DND-41 (cell line): ENCODE results near the gene MAP2.

ENCODE experiments used
- ATAC-seq: fragments of 200-7000 bp; cut with Tn5 transposase; 3 replicates; pipeline ENCODE4 v1.9.1; 2021; ENCODE audit warnings: low read depth; ENCODE audit not compliant: insufficient read depth
- DNase-seq: peaks from one replicate; pipeline ENCODE4 v3.0.0-alpha.2; 2020
- H2AFZ ChIP-seq: 2 replicates; pipeline ENCODE4 v1.6.0; 2012; ENCODE audit warnings: low read depth, low read length
- H3K27ac ChIP-seq: 2 replicates; pipeline ENCODE4 v1.5.1; 2012; ENCODE audit warnings: low read length, inconsistent platforms
- H3K27me3 ChIP-seq: fragments of 200-600 bp; sonication (generic); 2 replicates; pipeline ENCODE4 v1.6.0; 2012; ENCODE audit warnings: low read length, mild to moderate bottlenecking, inconsistent platforms; ENCODE audit not compliant: insufficient read depth, poor library complexity
- H3K36me3 ChIP-seq: 2 replicates; pipeline ENCODE4 v1.5.1; 2012; ENCODE audit warnings: low read length, inconsistent platforms; ENCODE audit not compliant: insufficient read depth
- H3K4me1 ChIP-seq: 2 replicates; pipeline ENCODE4 v1.5.1; 2012; ENCODE audit warnings: mild to moderate bottlenecking, low read length; ENCODE audit not compliant: insufficient read depth
- H3K4me2 ChIP-seq: 2 replicates; pipeline ENCODE4 v1.6.0; 2012; ENCODE audit warnings: mild to moderate bottlenecking, moderate library complexity, low read length, inconsistent platforms; ENCODE audit not compliant: insufficient read depth
- H3K4me3 ChIP-seq, 2 experiments: fragments of 200-600 bp in 1 of 2; shearing (Covaris generic) in 1 of 2; 2 replicates each; pipeline ENCODE4 v1.5.1; 2012 to 2016; ENCODE audit warnings: inconsistent platforms in 2 of 2, low read length in 2 of 2, mild to moderate bottlenecking in 2 of 2, low read depth in 1 of 2, moderate library complexity in 1 of 2
- H3K79me2 ChIP-seq: 2 replicates; pipeline ENCODE4 v1.6.0; 2012; ENCODE audit warnings: low read length, inconsistent platforms; ENCODE audit not compliant: insufficient read depth
- H3K9ac ChIP-seq: 2 replicates; pipeline ENCODE4 v1.6.0; 2012; ENCODE audit warnings: low read depth, mild to moderate bottlenecking, inconsistent platforms, low read length, moderate library complexity
- H3K9me3 ChIP-seq: 2 replicates; pipeline ENCODE4 v1.5.1; 2012; ENCODE audit warnings: low read length, moderate library complexity, mild to moderate bottlenecking, inconsistent platforms; ENCODE audit not compliant: insufficient read depth, severe bottlenecking
- H4K20me1 ChIP-seq: 2 replicates; pipeline ENCODE4 v1.6.0; 2012; ENCODE audit warnings: low read length; ENCODE audit not compliant: insufficient read depth
- EZH2 ChIP-seq: IDR thresholded peaks from 3 replicates; pipeline ENCODE4 v1.6.1; 2012; ENCODE audit warnings: borderline replicate concordance, low read depth, mild to moderate bottlenecking, moderate library complexity, low read length, inconsistent platforms; ENCODE audit not compliant: severe bottlenecking
- TF ChIP-seq, protein P1 (sequence below): IDR thresholded peaks from 2 replicates; pipeline ENCODE4 v1.5.1; 2012; ENCODE audit warnings: borderline replicate concordance, low read length, moderate library complexity, mild to moderate bottlenecking; ENCODE audit not compliant: poor library complexity, severe bottlenecking; ENCODE audit errors: extremely low read depth

MAP2 gene

DNA sequence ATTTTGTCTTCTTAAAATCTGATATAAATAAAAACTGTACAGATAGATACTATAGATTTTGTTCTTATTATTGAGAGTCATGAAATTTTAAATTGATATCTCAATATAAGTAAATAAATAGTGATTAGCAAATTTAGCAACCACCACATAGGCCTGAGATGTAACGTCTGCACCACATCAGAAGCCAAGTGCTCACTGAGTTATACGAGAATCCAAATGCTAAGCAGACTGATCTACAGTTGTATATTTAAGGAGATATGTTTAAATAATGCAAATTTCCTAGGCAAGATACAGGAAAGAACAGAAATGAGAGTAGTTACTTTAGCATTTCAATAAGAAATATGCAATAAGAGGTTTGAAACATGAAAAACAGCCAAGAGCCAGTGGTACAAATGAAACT lies 262.6 kb downstream of the MAP2 start:
- no peak for DNase-seq
- Histone ChIP-seq H3K27me3 (no peaks in the 10 kb centered on the region), H3K9ac (no peak overlapping the region), H3K4me2 (no peak overlapping the region), H3K79me2 (no peaks in the 10 kb centered on the region), H3K4me3 (no peak overlapping the region), H4K20me1 (no peaks in the 10 kb centered on the region), H3K27ac (no peak overlapping the region), H3K36me3 (no peaks in the 10 kb centered on the region), H3K9me3 (no peaks in the 10 kb centered on the region), H2AFZ (no peak overlapping the region), H3K4me1 (no peaks in the 10 kb centered on the region)
- TF ChIP-seq EZH2, result no peak
- ATAC-seq, result no peak

DNA sequence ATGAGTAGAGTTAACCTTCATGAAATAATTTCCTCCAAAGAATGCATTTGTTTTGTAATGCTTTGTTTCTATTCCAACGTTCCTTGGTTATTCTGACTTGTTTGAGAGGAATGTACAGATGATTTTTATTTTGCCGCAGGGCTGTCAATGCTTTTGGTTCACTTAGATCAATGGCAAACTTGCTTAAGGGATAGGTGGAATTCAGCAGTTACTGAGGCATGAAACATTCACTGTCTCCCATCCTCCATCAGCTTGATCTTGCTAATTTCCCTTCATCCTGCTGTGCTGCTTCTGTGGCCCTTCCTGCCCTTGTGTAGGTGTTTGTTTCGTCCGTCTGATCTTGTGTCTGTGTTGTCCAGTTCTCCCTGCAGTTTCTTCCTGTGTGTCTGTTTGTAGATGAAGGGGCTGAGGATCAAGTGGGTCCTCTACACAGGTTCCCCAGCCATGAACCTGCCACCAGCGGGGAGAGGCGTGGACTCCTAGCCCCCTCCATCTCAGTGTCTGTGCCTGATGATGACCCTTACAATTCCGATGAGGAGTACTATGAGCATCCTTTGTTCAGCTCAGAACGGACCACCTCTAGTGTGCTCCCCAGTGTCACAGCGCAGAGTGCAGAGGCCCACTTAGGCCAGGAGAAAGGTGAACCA lies 263.6 kb downstream of the MAP2 start:
- Histone ChIP-seq H3K27ac (no peak overlapping the region), H3K9me3 (no peaks in the 10 kb centered on the region), H2AFZ (no peak overlapping the region), H3K36me3 (no peaks in the 10 kb centered on the region), H3K9ac (no peak overlapping the region), H3K79me2 (no peaks in the 10 kb centered on the region), H3K4me1 (no peaks in the 10 kb centered on the region), H3K4me2 (no peak overlapping the region), H3K4me3 (no peak overlapping the region), H4K20me1 (no peaks in the 10 kb centered on the region), H3K27me3 (no peaks in the 10 kb centered on the region)
- no peak for DNase-seq
- no peak for ATAC-seq
- TF ChIP-seq, protein P1, sequence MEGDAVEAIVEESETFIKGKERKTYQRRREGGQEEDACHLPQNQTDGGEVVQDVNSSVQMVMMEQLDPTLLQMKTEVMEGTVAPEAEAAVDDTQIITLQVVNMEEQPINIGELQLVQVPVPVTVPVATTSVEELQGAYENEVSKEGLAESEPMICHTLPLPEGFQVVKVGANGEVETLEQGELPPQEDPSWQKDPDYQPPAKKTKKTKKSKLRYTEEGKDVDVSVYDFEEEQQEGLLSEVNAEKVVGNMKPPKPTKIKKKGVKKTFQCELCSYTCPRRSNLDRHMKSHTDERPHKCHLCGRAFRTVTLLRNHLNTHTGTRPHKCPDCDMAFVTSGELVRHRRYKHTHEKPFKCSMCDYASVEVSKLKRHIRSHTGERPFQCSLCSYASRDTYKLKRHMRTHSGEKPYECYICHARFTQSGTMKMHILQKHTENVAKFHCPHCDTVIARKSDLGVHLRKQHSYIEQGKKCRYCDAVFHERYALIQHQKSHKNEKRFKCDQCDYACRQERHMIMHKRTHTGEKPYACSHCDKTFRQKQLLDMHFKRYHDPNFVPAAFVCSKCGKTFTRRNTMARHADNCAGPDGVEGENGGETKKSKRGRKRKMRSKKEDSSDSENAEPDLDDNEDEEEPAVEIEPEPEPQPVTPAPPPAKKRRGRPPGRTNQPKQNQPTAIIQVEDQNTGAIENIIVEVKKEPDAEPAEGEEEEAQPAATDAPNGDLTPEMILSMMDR, result no peak
- TF ChIP-seq EZH2, result no peak

DNA sequence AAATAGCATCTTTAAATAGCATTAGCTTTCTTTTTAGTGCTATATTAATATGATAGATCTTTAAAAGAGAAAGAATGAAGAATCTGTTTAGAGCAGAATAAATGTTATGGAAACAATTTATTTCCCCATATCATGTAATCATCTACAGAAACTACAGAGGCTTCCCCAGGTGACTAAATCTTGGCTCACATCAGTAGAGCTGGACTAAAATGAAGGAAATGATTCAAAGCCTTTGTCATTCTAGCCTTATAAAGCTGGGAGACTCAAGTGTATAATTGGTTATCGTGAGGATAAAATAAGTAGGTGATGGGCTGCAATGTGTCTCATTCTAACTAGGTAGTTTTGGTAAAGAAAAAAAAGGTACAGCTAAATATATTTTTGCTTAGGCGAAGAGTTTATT lies 264.5 kb downstream of the MAP2 start:
- Histone ChIP-seq H3K36me3 (no peaks in the 10 kb centered on the region), H3K9ac (no peak overlapping the region), H3K9me3 (no peaks in the 10 kb centered on the region), H3K4me1 (no peaks in the 10 kb centered on the region), H4K20me1 (no peaks in the 10 kb centered on the region), H3K4me2 (no peak overlapping the region), H3K79me2 (no peaks in the 10 kb centered on the region), H3K4me3 (no peak overlapping the region), H2AFZ (no peak overlapping the region), H3K27me3 (no peaks in the 10 kb centered on the region), H3K27ac (no peak overlapping the region)
- DNase-seq, result no peak
- no peak for ATAC-seq
- no peak for TF ChIP-seq EZH2
- TF ChIP-seq, protein P1, result no peak

DNA sequence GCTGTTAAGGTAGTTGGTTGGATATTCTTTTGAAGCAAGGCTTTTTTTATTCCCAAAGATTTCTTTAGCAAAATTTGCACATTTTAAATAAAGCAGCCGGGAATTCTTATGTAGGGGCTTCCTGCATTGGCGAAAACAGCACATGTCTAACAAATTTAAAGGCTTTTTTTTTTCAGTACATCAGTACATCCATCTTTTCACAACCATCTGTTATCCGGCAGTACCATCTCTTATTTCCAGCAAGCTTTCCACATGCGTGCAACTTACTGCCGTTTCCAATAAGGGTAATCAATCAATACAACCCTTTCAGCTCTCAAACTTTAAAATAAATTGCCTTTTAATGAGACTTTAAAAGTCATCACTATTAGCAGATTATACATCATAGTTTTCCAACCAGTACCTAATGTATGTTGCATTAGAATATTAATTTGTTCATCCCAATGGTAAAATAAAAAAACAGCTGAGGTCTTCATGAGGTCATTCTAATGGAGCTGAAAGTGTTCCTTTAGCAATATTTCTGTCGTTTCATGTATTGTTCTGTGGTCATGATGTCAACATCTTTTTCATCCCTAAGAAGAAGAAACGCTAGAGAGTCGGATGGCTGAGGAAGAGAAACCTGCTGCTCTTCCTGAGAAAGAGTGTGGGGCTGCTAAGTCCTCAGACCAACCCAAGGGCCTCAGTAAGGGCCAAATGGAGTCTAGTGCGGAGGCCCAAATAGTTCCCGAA lies 266.3 kb downstream of the MAP2 start:
- Histone ChIP-seq H3K79me2 (no peaks in the 10 kb centered on the region), H3K9me3 (no peaks in the 10 kb centered on the region), H3K9ac (no peak overlapping the region), H3K36me3 (no peaks in the 10 kb centered on the region), H3K4me1 (no peaks in the 10 kb centered on the region), H3K27me3 (no peaks in the 10 kb centered on the region), H3K27ac (no peak overlapping the region), H4K20me1 (no peaks in the 10 kb centered on the region), H3K4me2 (no peak overlapping the region), H2AFZ (no peak overlapping the region), H3K4me3 (no peak overlapping the region)
- DNase-seq (no peak), ATAC-seq (no peak)
- no peak for TF ChIP-seq EZH2
- TF ChIP-seq, protein P1, result no peak
